Measurements from ENCODE around the gene SHANK3. TPM values are rescaled to one million over a fixed set of nuclear protein-coding genes. Genes with fewer than 3 reads are reported as not detected.

The SHANK3 gene
- total RNA-seq, 1 experiment from 2014 or later = 0.12 TPM

DNA sequence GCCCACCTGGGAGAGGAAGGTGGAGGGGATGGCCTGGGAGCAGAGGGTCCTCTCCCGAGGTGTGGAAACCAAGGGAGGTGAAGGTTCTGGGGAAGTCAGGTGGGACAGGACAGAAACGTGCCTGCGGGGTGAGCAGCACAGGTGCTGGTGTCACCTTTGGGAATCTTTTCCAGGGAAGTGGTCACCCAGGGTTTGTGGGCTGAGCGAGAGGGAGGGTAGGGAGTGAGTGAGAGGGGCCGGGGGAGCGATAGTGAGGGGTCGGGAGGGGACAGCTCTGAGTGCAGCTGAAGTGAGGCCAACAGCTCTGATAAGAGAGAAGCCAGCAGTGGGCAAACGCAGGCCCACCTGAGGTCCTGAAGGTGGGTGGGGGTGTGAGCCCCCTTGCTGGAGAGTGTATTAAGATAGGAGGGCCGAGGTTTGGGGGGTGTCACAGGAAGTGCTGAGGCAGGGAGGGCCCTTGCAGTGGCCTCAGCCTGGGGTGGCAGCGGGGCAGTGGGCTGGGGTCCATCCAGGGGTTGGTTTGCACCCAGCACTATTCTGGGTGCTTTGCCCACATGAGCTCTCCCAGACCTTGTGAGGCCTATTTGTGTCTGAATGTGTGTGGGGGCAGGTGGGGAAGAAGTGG is 1.6 kb upstream of the SHANK3 start:
- no peaks in the 10 kb centered on the region for H3K36me3 ChIP-seq
- no peak for DNase-seq
- no peaks in the 10 kb centered on the region for H3K9me3 ChIP-seq (replicated peaks)
- no peak overlapping the region for H3K27ac ChIP-seq
- H3K4me3 ChIP-seq = no peak overlapping the region
- no peaks in the 10 kb centered on the region for H3K4me1 ChIP-seq
- H3K27me3 ChIP-seq = 0 out of 2 replicates have a peak, but pooled peaks cover 12% of the 10 kb centered on the region

DNA sequence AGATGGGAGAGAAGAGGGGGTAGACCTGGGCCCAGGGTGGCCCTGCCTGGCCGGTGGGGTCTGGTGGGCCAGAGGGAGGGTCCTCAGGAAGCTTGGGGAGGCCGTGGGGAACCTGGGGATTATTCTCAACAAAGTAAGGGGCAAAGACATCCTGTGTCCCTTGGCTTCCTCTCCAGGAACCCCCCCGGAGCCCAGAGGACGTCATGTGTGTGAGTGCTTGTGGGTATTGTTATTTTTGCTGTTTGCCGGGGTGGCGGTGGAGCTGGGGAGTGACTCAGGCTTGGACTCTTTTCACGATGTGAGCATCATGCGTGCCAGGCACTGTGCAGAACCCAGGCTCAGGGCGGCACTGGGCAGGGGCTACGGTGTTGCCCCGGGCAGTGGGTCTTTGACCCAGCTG is 982 bp upstream of the SHANK3 start:
- DNase-seq = no peak
- 0 out of 2 replicates have a peak, but pooled peaks cover 12% of the 10 kb centered on the region for H3K27me3 ChIP-seq

DNA sequence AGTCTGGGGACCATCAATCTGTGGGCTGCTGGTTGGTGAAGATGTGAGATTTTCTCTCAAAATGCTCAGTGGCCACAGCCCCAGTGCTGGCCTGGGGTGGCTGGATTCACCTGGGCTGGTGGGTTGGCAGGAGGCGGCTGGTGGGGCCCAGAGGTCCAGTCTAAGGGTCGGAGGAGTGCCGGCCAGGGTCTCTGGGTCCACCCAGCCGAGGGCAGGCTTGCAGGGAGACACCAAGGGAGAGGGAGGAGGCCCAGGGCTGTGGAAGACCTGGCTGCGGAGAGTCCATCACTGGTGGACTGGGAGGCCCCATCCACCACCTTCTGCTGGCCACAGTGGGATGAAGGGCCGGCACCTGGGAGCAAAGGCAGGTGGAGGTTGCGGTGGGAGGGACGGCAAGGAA is 582 bp upstream of the SHANK3 start:
- no peak overlapping the region for H3K27ac ChIP-seq
- H3K9me3 ChIP-seq (replicated peaks) = no peaks in the 10 kb centered on the region
- 0 out of 2 replicates have a peak, but pooled peaks cover 12% of the 10 kb centered on the region for H3K27me3 ChIP-seq
- no peak overlapping the region for H3K4me3 ChIP-seq
- no peak for DNase-seq
- H3K36me3 ChIP-seq = no peaks in the 10 kb centered on the region
- H3K4me1 ChIP-seq = no peaks in the 10 kb centered on the region

More for the DNA sequence above, 982 bp upstream of the SHANK3 start:
- no peak overlapping the region for H3K27ac ChIP-seq
- no peaks in the 10 kb centered on the region for H3K9me3 ChIP-seq (replicated peaks)
- no peaks in the 10 kb centered on the region for H3K36me3 ChIP-seq
- no peaks in the 10 kb centered on the region for H3K4me1 ChIP-seq
- H3K4me3 ChIP-seq = no peak overlapping the region

DNA sequence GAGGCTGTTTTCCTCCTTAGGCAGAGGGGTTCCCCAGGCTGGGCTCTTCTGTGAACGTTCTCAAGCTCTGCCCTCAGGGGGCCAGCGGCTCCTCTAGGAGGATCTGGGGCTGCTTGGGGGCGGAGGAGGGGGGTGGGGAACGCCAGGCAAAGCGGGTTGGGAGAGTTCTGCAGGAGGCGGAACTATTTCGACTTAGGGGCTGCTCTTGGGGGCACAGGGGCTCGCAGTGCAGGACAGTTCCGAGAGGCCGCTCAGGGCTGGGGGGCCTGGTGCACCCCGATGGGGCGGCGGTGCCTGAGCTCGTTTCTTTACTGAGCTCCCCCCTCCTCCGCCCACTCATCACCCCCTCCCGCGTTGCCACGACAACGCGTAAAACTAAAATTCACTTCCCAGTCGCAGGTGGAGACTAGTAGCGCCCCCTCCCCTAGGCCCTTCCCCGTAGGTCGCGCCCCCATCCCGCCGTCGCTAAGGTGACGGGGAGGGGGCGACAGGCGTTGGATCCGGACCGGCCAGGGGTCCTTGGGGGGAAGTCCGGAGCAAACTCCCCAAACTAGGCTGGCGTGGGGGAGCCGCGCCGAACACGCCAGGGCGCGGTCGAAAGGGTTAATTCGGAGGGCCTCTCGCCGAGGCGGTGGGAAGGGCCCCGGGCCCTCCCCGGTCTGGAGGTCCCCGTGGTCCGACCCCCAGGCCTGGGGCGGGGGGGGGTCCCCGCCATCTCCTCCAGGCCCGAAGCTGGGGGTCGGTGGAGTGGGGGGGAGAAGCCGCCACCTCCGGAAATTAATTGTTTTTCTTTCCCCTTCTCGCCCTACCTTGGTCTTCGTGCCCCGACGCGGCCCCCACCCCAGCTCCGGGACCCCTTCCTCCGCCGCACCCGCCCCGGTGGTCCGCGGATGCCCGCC is 857 bp downstream of the SHANK3 start:
- Histone ChIP-seq H3K9me3 (replicated peaks) (no peaks in the 10 kb centered on the region), H3K4me3 (no peak overlapping the region), H3K27ac (no peak overlapping the region), H3K27me3 (0 out of 2 replicates have a peak, but pooled peaks cover 2% of the 10 kb centered on the region), H3K36me3 (no peaks in the 10 kb centered on the region), H3K4me1 (no peaks in the 10 kb centered on the region)
- no peak for DNase-seq

DNA sequence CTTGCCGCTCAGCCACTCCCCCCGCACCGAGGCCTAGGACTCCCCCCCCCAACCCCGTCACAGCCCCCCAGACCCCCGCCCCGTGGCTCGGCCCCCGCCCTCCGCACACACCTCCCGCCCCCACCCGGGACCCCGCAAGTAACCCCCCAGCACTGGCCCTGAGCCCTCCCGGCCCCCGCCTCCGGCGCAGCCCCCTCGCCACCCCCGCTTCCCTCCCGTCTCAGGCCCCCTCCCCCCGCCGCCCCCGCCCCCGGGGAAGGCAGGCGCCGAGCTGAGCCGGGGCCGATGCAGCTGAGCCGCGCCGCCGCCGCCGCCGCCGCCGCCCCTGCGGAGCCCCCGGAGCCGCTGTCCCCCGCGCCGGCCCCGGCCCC is 1.5 kb downstream of the SHANK3 start:
- Histone ChIP-seq H3K36me3 (no peaks in the 10 kb centered on the region), H3K4me3 (no peak overlapping the region), H3K27ac (no peak overlapping the region), H3K27me3 (no peaks in the 10 kb centered on the region), H3K4me1 (no peaks in the 10 kb centered on the region), H3K9me3 (replicated peaks) (no peaks in the 10 kb centered on the region)
- DNase-seq = no peak

DNA sequence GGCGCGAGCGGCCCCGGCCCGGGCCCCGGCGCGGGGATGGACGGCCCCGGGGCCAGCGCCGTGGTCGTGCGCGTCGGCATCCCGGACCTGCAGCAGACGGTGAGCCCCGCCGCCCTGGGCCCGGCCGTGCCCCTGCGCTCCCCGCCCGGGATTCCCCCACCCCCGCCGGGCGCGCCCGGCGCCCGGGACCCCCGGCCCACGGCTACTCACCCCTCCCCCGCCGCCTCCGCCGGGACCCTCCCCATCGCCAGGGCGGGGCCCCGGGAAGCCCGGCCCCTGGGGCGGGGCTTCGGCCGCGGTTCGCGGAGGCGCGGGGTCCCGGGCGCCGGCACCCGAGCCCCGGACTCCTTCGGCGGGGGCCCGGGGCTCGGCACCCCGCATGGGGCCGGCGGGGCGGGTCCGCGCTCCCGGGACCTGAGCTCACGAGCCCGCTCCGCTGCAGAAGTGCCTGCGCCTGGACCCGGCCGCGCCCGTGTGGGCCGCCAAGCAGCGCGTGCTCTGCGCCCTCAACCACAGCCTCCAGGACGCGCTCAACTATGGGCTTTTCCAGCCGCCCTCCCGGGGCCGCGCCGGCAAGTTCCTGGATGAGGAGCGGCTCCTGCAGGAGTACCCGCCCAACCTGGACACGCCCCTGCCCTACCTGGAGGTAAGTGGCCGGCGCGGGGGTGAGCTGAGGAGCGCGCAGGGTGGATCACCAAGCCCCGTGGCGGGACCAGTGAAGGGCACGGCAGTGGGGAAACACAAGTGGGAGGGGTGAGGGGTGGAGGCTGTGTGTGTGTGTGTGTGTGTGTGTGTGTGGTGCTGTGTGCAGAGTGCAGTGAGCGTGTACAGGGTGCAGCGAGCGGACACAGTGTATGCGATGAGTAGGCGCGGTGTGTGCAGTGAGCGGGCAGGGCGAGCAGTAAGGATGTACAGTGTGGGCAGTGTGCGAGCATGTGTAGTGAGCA is 2.3 kb downstream of the SHANK3 start:
- no peak overlapping the region for H3K27ac ChIP-seq
- no peaks in the 10 kb centered on the region for H3K27me3 ChIP-seq
- H3K4me3 ChIP-seq = no peak overlapping the region
- no peak for DNase-seq
- no peaks in the 10 kb centered on the region for H3K36me3 ChIP-seq
- H3K9me3 ChIP-seq (replicated peaks) = no peaks in the 10 kb centered on the region
- no peaks in the 10 kb centered on the region for H3K4me1 ChIP-seq

DNA sequence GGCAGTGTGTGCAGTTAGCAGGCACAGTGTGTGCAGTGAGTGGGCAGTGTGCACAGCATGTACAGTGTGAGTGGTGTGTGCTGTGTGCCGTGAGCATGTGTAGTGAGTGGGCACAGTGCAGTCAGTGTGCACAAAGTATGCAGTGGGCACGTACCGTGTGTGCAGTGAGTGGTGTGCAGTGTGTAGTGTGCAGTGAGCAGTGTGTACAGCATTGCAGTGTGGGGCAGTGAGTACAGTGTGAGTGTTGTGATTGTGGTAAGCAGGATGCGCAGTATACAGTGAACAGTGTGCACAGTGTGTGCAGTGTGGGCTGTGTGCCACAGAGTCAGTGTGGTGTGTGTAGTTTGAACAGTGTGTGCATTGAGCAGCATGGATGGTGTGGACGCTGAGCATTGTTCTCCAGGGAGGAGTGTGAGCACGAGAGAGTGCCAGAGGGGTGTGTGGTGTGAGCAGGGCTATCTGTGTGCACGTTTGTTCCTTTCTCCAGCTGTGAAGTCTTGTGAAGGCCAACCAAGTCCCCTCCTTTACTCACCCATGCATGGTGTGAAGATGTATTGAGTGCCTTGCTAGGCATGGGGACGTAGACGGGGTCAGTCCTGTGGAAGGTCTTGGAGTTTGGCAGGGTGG is 3.0 kb downstream of the SHANK3 start:
- H3K36me3 ChIP-seq = no peaks in the 10 kb centered on the region
- H3K27me3 ChIP-seq = no peaks in the 10 kb centered on the region
- no peak overlapping the region for H3K4me3 ChIP-seq
- no peaks in the 10 kb centered on the region for H3K9me3 ChIP-seq (replicated peaks)
- no peaks in the 10 kb centered on the region for H3K4me1 ChIP-seq
- DNase-seq = no peak
- no peak overlapping the region for H3K27ac ChIP-seq

DNA sequence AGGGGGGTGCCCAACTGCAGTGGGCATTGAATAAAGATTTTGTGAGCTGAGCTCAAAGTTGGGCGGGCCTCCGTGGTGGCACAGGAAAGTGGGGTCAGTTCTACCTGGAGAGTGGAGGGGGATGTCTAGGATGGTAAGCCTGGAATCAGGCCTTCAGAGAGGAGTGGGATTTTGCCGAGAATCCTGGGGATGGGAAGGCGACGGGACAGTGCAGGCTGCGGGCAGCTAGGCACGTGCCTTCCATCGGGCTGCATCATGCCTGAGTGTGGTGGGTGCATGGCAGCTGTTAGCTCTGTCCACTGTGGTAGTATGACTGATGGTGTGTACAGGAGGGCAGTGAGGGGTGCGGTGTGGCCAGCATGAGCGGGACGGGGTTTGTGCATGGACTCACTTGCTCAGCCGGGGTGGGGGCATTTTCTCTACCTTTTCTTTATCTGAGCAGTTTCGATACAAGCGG is 3.6 kb downstream of the SHANK3 start:
- H3K9me3 ChIP-seq (replicated peaks) = no peaks in the 10 kb centered on the region
- H3K27ac ChIP-seq = no peak overlapping the region
- H3K4me3 ChIP-seq = no peak overlapping the region
- H3K36me3 ChIP-seq = no peaks in the 10 kb centered on the region
- no peak for DNase-seq
- H3K4me1 ChIP-seq = no peaks in the 10 kb centered on the region
- H3K27me3 ChIP-seq = no peaks in the 10 kb centered on the region

DNA sequence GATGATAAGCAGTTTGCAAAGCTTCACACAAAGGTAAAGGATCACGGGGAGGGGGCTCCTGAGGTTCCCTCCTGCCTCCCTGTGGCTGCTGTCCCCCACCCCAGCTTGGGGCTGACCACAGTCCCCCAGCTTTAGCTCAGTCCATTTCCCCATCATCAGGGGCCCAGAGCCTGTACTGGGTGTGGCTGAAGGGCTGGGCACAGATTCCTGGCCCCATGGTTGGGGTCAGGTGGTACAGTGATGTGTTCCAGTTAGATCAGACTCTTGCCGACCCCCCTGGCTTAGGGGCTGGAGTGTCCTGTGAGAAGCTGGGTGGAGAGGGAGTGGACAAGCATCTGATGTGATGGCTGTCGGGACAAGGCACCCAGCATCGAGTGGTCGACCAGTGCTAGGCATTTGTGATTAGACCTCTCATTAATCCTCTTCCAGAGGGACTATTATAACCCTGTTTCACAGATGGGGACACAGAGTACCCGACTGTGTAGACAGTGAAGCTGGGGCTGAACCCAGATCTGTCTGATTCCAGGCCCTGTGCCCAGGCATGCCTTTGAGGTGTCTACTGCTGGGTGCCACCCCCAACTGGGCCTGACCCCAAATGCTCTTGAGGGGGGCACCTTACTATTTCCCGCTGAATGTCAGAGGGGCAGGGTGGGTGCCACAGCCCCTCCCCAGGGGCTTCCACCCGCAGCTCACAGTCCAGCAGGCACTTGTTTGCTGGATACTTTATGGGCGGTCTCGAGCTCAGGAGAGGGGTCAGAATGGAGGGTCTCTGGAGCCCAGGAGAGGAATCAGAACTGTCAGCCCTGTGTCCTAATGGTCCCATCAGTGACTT is 4.3 kb downstream of the SHANK3 start:
- no peak for DNase-seq
- Histone ChIP-seq H3K36me3 (no peaks in the 10 kb centered on the region), H3K27me3 (no peaks in the 10 kb centered on the region), H3K27ac (no peak overlapping the region), H3K9me3 (replicated peaks) (no peaks in the 10 kb centered on the region), H3K4me1 (no peaks in the 10 kb centered on the region), H3K4me3 (no peak overlapping the region)

DNA sequence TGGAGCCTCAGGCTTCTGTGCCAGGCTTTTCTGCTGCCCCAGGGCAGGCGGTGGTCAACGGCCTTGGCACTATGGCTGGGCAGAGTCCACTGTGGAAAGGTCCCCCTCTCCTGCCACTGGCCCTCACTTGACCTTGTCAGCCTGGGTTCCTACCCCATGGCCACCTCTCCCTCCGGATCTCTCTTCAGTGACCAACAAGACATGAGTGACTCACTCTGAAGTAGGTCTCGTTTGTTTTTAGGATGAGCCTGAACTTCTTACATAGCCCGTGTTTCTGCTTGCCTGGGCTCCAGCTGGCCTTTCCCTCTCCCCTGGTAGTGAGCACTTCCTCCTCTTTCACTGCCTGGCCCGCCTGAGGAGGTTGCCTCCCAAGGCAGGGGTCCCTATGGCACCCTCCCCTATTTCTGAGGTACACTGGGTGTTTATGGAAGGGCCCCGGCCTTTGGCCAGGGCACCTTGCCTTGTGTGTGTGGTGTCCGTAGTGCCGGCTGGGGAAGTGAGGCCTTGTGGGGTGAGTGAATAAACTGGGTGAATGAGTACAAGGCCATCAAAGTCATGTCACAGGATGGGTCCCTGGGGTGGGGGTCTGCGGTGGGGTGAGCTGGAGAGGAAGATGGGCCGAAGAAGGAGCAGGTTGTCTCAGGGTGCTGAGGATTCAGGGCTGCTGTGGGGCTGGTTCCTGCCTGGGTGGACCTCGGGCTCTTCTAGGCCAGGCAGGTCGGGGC is 5.0 kb downstream of the SHANK3 start:
- H3K4me3 ChIP-seq = no peak overlapping the region
- H3K27ac ChIP-seq = no peak overlapping the region
- H3K36me3 ChIP-seq = no peaks in the 10 kb centered on the region
- H3K27me3 ChIP-seq = no peaks in the 10 kb centered on the region
- H3K9me3 ChIP-seq (replicated peaks) = no peaks in the 10 kb centered on the region
- no peaks in the 10 kb centered on the region for H3K4me1 ChIP-seq
- no peak for DNase-seq

DNA sequence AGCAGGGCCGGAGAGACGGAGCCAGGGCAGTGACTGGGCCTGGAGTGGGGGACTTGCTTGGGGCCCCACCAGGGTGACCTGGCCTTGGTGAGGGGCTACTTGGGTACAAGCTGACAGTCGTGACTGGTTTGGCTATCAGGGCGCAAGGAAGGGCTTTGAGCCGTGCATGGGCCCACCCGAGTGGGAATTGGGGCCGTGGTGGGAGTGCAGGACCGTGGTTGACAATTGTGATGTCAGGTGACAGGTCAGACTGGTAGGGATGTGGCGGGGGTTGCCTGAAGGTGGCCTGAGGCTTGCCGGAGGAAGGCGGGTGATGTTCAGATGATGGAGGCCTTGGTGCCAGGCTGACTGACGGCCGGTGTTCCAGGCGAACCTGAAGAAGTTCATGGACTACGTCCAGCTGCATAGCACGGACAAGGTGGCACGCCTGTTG is 5.6 kb downstream of the SHANK3 start:
- Histone ChIP-seq H3K36me3 (no peaks in the 10 kb centered on the region), H3K27me3 (no peaks in the 10 kb centered on the region), H3K27ac (no peak overlapping the region), H3K4me3 (no peak overlapping the region), H3K4me1 (no peaks in the 10 kb centered on the region), H3K9me3 (replicated peaks) (no peaks in the 10 kb centered on the region)
- DNase-seq = no peak

DNA sequence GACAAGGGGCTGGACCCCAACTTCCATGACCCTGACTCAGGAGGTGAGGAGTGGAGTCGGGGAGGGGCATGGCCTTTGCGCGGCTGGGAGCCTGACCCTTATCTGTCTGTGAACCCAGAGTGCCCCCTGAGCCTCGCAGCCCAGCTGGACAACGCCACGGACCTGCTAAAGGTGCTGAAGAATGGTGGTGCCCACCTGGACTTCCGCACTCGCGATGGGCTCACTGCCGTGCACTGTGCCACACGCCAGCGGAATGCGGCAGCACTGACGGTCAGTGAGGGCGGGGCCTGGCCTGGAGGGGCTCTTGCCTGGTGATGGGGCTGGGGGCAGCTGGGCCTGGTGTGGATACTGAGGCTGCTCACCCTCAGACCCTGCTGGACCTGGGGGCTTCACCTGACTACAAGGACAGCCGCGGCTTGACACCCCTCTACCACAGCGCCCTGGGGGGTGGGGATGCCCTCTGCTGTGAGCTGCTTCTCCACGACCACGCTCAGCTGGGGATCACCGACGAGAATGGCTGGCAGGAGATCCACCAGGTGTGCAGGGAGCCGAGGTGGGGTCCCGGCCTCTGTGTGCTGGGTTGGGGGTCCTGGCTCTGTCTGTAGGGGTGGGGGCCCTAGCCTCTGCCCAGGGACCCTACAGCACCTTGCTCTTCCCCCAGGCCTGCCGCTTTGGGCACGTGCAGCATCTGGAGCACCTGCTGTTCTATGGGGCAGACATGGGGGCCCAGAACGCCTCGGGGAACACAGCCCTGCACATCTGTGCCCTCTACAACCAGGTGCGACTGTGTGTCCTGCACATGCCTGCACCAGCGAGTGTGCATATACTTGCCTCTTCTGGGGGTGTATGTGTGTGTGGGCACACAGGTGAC is 6.3 kb downstream of the SHANK3 start:
- H3K9me3 ChIP-seq (replicated peaks) = no peaks in the 10 kb centered on the region
- DNase-seq = no peak
- no peak overlapping the region for H3K4me3 ChIP-seq
- no peaks in the 10 kb centered on the region for H3K4me1 ChIP-seq
- no peaks in the 10 kb centered on the region for H3K27me3 ChIP-seq
- no peak overlapping the region for H3K27ac ChIP-seq
- H3K36me3 ChIP-seq = no peaks in the 10 kb centered on the region

Data from SJCRH30 (cell line).